Activated CD4-positive, alpha-beta T cell treated with anti-CD3 and anti-CD28 coated beads, Interleukin-10, Interleukin-2, amounts not matched to agents 100 ng/mL and 50 ng/mL, durations not matched to agents 16 hours and 8 hours (primary cell): ENCODE measurements around the gene ABHD3.
"Not testable (repeated sequence)": the region's sequence is repeated elsewhere in the genome, so short reads cannot be mapped to it uniquely, and the experiment has no call there.

ENCODE experiments used
- DNase-seq: peaks from one replicate; pipeline ENCODE4 v3.0.0-alpha.2; 2020

The ABHD3 gene, protein sequence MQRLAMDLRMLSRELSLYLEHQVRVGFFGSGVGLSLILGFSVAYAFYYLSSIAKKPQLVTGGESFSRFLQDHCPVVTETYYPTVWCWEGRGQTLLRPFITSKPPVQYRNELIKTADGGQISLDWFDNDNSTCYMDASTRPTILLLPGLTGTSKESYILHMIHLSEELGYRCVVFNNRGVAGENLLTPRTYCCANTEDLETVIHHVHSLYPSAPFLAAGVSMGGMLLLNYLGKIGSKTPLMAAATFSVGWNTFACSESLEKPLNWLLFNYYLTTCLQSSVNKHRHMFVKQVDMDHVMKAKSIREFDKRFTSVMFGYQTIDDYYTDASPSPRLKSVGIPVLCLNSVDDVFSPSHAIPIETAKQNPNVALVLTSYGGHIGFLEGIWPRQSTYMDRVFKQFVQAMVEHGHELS

DNA sequence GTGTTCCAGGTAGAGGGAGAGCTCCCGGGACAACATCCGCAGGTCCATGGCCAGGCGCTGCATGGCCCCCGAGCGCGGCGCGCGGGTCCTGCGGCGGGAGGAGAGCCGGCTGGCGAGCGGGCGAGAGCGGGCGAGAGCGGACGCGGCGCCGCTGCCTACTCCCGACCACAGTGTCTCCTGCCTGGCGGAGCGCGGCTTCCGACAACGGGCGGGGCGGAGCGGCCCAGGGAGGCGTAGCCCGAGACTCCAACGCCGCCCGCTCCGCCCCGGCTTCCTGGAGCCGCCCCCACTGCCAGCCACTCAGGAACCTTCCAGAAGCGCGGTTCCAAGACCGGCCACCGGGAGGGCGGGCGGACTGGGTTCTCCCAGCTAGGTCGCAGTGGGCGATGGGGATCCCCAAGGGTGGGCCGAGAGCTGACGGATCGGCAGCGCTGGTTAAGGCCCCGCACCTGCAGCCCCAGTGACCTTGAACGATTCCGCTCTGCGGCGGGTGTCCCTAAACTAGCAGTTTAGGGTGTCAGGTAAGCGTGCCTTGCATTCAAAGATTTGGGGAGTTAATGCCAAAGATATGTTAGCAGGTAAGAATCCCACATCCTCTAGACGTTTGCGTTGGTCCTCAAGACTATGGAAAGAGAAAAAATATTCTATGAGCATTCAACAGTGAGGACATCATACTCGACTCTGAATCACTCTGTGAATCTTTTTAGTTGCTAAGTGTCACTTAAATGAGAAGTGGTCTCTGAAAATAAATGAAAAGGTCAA, at the start of gene ABHD3:
ABHD3 (minus strand) TSS at position 172 of the 762 bp plus-strand sequence; CDS start at position 63, 109 bp downstream.
- DNase-seq = peak; percentile 95

DNA sequence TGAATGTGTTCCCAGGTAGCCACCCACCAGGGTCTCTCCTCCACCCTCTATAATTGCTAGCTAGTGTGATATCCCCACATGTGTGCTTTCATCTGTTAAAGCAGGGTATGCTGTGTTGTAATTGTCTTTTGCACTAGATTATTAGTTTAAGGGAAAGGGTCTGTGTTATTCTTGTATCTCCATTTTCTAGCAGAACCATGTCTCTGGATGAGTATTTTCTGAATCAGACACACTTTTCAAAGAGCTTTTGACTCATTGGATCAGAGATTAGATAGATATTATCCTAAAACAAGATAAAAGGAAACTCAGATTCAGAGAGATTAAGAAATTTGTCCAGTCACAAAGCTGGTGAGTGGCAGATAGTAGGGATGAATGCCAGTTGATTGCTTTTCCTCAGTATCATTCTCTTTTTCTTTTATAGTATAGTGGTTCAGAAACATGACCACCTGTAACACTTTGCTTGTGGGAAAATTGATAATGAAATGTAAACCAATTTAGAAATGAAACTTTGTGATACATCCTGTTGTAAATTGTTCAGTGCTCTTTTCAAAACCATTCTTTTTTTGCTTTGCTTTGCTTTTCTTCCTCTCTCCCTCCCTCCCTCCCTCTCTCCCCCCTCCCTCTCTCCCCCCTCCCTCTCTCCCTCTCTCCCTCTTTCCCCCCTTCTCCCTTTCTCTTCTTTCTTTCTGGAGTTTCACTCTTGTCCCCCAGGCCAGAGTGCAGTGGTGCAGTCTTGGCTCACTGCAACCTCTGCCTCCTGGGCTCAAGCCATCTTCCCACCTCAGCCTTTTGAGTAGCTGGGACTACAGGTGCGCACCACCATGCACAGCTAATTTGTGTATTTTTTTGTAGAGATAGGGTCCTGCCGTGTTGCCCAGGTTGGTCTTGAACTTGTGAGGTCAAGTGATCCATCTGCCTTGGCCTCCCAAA, 43.5 kb upstream of the ABHD3 start:
- DNase-seq = peak; percentile 25

DNA sequence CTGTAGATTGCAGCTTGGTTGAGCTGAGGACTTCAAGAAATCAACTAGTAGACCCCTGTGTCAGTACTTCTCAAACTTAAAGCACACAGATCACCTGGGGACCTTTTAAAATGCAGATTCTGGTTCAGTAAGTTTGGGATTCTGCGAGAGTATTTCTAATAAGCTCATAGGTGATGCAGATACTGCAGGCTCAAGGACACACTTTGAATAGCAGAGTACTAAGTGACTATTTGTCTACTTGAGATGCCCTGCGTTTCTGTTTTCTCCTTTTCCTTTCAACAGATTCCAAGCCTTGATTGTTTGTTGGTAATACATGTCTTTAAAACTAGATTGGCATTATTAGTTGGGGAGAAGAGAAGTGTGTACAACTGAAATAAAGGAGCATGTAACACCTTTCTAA, 42.7 kb upstream of the ABHD3 start:
- no peak for DNase-seq

DNA sequence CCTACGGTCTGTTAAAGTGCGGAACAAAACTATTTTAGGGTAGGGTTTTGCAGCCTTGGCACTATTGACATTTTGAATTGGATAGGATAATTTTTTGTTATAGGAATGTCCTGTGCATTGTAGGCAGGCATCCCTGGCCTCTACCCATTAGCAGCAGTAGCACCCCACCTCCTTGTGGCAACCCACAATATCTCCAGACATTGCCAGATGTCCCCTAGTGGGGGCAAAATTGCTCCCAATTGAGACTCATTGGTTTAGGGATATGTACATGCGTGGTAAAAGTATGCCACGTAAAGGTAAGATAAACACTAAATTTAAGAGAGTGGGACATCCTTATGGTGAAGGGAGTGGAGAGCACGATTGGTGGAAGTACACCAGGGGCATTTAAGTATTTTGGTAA, 40.7 kb upstream of the ABHD3 start:
- no peak for DNase-seq

DNA sequence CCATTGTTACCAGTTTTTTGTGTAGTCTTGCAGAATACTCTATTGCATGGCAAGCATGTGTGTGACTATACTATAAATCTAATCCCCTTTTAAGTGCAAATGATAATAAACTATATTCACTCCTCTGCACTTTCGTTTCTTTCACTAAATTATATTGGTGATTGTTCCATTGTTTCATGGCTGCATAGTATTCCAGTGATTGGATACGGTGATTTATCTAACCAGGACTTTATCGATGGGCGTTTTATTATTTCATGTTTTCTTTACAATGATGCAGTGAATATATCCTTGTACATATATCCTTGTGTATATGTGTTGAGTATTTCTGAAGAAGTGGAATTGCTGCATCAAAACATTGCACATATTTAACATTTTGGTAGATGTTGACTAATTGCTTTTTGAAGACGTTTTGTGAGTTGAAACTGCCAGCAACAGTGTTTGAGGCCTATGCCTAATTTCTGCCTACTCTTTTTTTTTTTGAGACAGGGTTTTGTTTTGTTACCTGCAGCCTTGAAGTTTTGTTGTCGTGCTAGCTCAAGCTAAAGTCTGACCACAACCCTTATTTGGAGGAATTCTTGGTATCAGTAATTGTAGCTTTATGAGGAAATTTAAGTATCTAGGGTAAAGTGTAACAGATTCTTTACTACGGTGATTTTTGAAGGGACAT, 38.7 kb upstream of the ABHD3 start:
- DNase-seq = peak; percentile 55

DNA sequence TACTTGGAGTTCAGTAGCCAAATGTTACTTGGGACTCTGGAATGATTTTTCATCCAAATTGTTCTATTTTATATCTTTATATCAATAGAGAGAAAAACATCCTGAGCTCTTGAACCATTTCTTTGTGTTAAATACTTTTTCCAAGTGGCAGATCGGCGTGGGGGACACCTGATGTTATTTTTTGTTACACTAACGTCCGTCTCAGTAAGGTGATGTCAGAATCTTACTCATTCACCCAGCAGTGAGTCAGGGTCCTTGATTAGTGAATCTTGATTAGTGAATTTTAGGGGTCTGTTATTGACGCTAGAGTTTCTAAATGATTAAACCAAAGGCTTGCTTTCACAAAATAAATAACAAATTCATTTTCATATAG, 37.7 kb upstream of the ABHD3 start:
- peak; percentile 40 for DNase-seq

DNA sequence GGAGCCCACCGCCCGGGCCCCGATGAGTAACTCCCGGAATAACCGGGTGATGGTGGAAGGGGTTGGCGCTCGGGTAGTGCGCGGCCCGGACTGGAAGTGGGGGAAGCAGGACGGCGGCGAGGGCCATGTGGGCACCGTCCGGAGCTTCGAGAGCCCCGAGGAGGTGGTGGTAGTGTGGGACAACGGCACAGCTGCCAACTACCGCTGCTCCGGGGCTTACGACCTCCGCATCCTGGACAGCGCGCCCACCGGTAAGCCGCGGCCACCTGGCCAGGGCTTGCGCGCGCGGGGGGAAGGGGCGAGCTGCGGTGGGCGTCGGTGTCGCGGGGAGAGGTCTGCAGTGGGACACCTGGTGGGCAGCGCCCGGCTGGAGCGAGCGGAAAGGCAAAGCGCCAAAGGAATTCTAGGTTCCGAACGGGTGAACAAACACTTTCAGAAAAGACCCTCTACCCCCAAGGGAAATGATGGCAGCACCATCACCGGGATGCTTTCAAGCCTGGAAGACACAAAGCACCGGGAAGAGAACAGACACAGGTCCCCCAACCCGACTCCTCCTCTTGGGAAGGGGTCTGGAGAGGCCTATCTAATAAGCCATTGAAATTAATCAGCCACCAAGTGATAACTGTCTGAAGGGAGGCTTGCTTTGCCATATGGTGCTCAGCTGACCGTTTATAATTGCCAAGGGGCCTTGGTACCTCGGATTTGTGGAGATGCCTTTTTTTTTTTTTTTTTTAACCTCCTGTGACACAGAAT, 37.2 kb upstream of the ABHD3 start:
- DNase-seq = peak; percentile 31

DNA sequence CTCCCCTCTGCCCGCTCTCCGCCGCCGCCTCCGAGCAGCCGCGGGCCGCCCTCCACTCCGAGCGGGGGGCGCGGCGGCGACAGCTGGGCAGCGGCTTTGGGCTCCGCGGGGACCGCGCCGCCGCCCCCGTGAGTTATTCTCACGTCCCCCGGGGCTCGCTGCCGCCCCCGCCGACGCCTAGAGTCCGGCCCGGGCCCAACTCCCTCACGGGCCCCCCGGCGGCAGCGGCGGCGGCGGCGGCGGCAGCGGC, 36.7 kb upstream of the ABHD3 start:
- no peak for DNase-seq

DNA sequence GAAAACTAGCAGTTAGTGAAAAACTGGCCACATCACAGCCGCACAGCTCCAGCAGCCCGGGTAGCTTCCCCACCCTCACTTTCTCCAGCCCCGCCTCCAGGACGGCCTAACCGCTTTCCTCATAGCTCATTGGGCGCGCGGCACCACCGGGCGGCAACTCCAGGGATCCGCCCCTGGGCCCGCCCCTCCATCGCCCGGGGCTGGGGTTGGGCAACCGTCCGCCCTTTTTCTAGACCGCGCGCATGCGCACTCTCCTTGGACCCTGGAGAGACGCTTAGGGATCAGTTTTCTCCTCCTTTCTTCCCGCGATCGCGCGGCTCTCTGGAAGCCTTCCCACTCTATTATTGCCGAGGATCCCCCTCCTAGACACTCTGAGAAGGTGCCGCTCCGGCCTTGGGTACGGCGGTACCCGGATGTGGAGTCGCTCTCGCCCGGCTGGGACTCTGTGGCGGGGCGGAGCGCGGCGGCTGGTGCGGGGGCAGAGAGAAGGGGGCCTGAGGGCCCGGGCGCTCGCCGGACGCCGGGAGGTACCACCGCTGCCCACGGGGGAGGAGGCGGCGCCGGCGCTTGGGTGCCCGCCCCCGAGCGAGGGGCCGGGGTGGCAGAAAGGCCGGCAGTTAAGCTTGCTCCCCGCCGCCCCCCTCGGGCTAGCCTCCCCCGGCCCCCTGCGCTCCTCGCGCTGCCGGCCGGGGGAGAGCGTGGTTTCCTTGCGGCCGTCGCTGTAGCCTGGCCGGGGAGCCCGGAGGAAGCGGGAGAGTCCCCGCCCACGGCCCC, 36.2 kb upstream of the ABHD3 start, which contains the start of gene MIB1:
MIB1 (plus strand) TSS at position 255 of the 774 bp plus-strand sequence. CDS start 792 bp downstream, outside the sequence.
- DNase-seq = peak; percentile 98

DNA sequence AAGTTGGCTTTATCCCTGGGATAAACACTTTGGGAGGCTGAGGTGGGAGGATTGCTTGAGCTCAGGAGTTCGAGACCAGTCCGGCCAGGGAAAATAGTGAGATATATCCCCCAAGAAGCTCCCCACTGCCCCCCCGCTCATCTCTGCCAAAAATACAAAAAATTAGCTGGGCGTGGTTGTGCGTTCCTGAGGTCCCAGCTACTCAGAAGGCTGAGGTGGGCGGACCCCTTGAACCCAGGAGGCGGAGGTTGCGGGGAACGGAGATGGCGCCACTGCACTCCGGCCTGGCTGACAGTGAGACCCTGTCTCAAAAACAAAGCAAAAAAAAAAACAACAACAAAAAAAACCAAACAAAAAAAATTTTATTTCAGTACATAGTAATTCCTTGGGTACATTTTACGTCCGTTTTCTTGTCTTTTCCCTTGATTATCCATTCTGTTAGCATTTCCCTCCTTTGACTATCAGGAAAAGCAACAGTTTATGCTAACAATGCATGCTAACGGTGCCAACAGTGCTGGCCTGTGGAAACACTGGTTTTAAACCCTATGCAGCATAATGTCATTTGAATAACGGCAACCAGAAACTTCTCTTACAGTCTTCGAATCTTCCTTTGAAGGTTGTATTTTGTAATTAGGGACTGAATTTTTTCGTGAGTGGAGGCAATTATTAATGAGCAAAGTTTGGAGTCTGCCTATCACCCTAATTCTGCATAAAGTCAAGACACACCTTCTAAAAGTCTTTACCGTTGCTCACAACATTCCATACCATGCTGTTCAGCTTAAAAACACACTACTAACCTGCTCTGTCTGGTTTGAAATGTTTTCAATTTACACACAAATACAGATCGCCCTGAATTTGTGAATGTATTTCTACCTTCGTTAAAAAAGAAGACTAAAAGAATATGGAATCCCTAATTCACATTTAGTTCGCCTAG, 35.3 kb upstream of the ABHD3 start:
- DNase-seq = no peak

DNA sequence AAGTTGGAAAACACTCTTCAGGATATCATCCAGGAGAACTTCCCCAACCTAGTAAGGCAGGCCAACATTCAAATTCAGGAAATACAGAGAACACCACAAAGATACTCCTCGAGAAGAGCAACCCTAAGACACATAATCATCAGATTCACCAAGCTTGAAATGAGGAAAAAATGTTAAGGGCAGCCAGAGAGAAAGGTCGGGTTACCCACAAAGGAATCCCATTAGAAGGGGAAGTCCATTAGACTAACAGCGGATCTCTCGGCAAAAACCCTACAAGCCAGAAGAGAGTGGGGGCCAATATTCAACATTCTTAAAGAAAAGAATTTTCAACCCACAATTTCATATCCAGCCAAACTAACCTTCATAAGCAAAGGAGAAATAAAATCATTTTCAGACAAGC, 32.4 kb upstream of the ABHD3 start:
- DNase-seq = not testable (repeated sequence)

DNA sequence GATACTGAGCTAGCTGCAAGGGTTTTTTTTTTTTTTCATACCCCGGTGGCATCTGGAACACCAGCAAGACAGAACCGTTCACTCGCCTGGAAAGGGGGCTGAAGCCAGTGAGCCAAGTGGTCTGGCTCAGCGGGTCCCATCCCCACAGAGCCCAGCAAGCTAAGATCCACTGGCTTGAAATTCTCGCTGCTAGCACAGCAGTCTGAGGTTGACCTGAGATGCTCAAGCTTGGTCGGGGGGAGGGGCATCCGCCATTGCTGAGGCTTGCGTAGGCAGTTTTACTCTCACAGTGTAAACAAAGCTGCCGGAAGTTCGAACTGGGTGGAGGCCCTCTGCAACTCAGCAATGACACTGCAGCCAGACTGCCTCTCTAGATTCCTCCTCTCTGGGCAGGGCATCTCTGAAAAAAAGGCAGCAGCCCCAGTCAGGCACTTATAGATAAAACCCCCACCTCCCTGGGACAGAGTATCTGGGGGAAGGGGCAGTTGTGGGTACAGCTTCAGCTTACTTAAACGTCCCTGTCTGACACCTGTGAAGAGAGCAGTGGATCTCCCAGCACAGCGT, 31.0 kb upstream of the ABHD3 start:
- DNase-seq = peak; percentile 49

DNA sequence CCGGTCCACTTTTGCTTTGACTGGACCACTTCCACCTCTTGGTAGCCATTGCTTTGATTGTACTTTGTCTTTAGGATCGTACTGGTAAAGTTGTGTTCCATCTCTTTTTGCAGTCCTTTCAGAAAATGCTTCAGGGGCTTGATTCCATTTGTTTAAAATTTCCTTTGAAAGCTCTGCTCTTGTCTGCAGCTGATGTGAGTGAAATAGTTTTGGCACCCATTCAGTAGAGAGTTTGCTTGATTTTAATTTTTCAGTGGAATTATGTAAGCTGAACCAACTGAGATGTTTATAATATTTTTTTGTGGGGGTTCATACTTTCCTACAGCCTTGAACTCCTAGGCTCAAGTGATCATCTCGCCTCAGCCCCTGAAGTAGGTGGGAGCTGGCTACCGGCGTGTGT, 28.4 kb upstream of the ABHD3 start:
- no peak for DNase-seq

DNA sequence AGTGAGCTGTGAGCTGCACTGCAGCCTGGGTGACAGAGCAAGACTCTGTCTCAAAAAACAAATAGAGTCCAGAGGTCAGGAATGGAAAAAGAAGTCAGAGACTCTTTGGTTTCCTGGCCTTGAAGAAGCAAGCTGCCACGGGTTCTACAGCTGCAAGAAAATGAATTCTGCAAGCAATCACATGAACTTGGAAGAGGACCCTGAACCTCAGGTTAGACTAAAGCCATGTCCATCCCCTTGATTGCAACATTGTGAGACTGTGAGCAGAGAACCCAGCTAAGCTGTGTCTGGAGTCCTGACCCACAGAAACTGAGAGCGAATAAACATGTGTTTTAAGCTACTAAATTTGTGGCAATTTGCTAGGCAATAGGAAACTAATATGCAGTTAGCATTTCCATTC, 23.1 kb upstream of the ABHD3 start:
- DNase-seq = no peak

DNA sequence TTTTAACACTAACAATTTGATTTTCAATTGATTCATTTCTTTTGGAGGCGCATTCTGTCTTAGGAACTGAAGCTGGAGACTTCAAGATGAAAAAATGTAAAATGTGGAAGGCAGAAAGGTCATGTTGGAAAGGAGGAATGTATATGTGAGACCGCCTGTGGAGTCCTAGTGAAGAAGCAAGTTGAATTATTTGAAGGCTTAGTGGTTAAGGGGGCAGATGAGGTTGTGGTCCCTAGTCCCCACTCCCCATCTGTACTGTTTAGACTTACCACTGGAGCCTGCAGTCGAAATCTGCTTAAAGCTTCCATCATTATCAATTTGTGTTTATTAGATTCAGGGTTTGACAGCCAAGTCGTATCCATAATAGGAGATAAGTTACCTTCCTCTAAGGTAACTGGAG, 20.6 kb upstream of the ABHD3 start:
- DNase-seq = no peak

DNA sequence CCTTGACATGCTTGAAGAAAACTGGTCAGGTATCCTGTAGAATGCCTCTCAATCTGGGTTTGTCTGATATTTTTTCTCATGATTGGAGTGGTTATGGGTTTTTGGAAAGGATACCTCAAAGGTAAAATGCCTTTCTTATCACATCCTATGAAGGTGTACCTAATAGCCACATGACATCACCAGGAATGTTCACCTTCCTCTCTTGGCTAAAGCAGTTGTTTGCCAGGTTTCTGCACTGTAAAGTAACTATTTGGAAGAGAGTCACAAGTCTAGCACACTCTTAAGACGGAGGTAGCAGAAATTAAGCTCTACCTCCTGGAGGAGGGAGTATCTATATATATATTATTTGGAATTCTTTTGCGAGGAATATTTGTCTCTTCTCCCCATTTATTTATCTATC, 18.1 kb upstream of the ABHD3 start:
- DNase-seq = no peak

DNA sequence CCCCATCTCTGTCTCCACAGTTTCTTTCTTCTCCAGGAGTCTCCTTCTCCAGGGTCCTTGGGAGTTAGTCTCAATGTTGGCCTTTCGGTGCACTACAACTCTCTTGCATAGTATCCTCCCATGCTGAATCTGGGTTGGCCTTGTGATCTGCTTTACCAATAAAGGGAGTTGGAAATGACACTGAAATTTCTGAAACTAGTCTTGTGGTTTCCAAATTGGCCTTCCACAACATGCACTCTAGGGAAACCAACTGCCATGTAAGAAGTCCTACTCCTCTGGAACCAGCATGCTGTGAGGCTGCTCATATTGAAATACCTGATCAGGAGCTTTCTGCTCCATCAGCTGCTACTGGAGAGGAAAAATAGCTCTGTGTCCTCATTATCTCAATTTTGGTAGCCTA, 9.9 kb upstream of the ABHD3 start:
- peak; percentile 76 for DNase-seq

DNA sequence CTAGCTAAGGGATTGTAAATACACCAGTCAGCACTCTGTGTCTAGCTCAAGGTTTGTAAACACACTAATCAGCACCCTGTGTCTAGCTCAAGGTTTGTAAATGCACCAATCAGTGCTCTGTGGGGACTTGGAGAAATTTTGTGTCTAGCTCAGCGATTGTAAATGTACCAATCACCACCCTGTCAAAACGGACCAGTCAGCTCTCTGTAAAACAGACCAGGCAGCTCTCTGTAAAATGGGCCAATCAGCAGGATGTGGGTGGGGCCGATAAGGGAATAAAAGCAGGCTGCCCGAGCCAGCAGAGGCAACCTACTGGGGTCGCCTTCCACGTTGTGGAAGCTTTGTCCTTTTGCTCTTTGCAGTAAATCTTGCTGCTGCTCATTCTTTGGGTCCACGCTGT, 2.6 kb upstream of the ABHD3 start:
- DNase-seq = not testable (repeated sequence)

DNA sequence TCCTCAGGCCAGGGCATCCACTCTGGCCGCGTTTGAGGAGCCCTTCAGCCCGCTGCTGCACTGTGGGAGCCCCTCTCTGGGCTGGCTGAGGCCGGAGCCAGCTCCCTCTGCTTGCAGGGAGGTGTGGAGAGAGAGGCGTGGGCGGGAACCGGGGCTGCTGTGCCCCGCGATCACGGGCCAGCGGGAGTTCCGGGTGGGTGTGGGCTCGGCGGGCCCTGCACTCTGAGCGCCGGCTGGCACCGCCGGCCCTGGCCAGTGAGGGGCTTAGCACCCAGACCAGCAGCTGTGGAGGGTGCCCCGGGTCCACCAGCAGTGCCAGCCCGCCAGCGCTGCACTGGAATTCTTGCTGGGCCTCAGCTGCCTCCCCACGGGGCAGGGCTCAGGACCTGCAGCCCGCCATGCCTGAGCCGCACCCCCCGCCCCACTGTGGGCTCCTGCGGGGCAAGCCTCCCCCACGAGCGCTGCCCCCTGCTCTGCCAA, 1.9 kb upstream of the ABHD3 start:
- DNase-seq = no peak
